HG03432 (cell line): ENCODE results near the gene OR5AR1.
"Not testable (repeated sequence)": the region's sequence is repeated elsewhere in the genome, so short reads cannot be mapped to it uniquely, and the experiment has no call there.

Experiments
- ATAC-seq: cut with Tn5 transposase; IDR thresholded peaks from one replicate; pipeline ENCODE4 v1.9.1; 2021; ENCODE audit warnings: mild to moderate bottlenecking, moderate library complexity; ENCODE audit not compliant: unreplicated experiment

The OR5AR1 gene

DNA sequence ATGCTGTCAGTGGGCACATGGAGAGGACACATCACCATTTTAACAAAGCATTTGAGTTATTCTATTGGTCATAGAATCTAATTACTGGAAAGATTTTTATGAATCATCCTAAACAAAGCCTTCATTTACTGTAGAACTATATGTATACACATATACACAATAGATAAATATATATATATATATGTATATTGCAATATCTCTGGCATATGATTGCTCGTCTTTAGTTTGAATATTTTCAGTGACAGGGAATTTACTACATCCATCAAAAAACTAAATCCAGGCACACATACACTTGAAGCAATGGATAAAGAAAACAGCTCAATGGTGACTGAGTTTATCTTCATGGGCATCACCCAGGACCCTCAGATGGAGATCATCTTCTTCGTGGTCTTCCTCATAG, at the start of gene OR5AR1:
TSS of gene OR5AR1 (plus strand) at position 301 of the 400 bp plus-strand sequence. CDS start at position 301, 0 bp downstream.
- no peak for ATAC-seq

GRCh38 chr11:56624661-56625110, 38.8 kb upstream of the OR5AR1 start:
- peak; percentile 84 for ATAC-seq

DNA sequence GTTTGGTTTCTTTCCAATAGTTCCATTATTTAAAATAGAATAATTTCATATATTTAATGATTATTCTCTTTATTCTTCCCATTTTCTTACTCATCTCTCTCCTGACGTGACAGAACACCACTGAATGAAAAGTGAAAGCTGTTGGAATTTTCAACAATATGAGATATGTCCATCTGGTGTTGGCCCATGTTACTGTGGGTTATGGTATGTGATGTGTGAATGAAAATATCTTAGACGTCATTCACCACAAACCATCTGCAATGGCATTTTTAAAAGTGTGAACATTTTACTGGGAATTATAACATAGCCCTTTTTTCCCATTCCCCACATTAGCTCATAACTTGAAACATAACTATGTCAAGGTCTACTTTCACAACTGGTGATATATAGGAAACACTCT, 37.5 kb upstream of the OR5AR1 start:
- no peak for ATAC-seq

DNA sequence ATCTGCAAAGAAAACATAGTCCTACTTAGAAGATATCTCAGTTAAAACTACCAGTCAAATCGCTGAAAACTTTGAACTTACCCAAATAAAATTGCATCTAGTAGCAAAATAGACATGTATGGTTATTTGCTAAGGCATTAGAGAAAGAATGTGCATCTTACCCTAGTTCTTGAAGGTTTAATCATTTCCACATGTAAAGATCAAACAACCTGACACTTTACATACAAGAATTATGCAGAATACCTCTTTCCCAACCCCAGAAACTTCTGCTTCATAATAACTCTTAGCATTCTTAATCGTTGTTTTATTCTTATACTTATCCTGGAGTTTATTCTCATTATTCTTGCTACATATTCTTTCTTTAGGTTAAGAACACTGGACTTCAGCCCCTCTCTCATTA, 31.2 kb upstream of the OR5AR1 start:
- ATAC-seq = no peak

- ATAC-seq = no peak
Measured at GRCh38 chr11:56636861-56637260, 26.6 kb upstream of the OR5AR1 start.

DNA sequence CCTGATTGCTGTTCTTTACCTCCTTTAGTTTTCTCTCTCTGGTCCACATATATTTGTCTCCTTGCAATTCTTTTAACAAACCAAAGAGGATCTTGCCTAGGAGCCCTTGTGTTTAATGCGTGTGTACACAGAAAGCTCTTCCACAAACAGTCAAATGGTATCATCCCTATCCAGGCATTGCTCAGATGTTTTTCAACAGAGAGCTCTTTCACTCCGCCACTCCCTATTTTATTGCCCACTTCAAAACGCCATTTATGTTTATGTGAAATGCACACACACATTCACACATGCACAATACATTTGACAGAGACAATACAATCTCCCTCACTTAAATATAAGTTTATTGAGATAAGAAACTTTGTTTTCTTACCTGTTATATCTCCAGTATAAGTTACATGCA, 26.0 kb upstream of the OR5AR1 start:
- no peak for ATAC-seq

DNA sequence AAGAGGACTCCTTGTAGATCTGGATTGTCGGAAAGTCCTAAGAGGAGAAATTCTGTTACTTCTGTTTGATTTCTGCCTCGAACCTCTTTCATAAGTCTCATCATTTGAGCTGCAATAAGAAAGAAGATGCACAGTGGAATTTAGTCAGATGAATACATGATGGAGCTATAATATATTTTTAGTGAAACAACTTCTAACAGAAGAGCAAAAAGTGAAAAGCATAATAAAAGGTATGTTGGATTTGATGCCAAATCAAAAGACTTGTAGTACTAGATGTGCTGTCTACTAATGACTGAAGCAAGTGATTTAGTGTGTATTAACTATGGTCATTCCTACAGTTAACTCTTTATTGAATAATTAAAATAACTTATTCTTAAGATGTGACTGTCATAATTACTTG, 21.1 kb upstream of the OR5AR1 start, which contains the start of gene OR5AP2:
TSS of gene OR5AP2 (minus strand) at position 101 of the 400 bp plus-strand sequence. CDS start at position 101, 0 bp downstream.
- ATAC-seq = no peak

DNA sequence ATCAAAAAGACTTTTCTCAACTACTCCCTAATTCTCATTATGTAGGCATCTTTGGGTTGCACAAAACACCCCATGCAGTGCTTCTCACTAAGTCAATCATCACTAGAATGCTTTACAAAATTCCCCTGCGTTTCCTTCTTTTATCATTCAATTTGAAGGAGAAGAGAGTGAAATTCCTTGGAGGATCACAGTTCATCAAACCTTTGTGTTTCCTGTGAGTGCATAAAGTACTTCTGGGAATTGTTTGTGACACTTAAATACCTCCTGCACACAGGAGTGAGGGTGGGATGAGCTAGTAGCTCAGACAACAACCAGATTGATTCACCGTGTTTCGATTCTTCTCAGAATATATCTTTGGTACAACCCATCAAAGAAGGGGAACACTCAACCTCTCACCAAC, 3.7 kb upstream of the OR5AR1 start:
- ATAC-seq = no peak

GRCh38 chr11:56670984-56671383, 7.5 kb downstream of the OR5AR1 start:
- ATAC-seq = no peak

GRCh38 chr11:56688554-56689100, 25.1 kb downstream of the OR5AR1 start:
- no peak for ATAC-seq

- ATAC-seq = not testable (repeated sequence)
Measured at GRCh38 chr11:56691179-56691578, 27.7 kb downstream of the OR5AR1 start.

- ATAC-seq = no peak
Measured at GRCh38 chr11:56693428-56693827, 29.9 kb downstream of the OR5AR1 start.

GRCh38 chr11:56698795-56699194, 35.3 kb downstream of the OR5AR1 start, which contains the start of gene OR9G1:
TSS of gene OR9G1 (plus strand) at chr11:56699095. CDS start at chr11:56700388, 1,293 bp downstream.
- ATAC-seq = no peak

DNA sequence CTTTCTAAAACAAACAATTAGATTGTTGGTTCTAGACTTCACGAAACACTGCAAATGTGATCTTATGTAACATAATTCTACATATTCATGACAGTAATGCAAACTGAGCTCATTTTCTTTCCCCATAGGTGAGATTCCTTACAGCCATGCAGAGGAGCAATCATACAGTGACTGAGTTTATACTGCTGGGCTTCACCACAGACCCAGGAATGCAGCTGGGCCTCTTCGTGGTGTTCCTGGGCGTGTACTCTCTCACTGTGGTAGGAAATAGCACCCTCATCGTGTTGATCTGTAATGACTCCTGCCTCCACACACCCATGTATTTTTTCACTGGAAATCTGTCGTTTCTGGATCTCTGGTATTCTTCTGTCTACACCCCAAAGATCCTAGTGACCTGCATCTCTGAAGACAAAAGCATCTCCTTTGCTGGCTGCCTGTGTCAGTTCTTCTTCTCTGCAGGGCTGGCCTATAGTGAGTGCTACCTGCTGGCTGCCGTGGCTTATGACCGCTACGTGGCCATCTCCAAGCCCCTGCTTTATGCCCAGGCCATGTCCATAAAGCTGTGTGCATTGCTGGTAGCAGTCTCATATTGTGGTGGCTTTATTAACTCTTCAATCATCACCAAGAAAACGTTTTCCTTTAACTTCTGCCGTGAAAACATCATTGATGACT, 36.9 kb downstream of the OR5AR1 start:
- ATAC-seq = no peak

DNA sequence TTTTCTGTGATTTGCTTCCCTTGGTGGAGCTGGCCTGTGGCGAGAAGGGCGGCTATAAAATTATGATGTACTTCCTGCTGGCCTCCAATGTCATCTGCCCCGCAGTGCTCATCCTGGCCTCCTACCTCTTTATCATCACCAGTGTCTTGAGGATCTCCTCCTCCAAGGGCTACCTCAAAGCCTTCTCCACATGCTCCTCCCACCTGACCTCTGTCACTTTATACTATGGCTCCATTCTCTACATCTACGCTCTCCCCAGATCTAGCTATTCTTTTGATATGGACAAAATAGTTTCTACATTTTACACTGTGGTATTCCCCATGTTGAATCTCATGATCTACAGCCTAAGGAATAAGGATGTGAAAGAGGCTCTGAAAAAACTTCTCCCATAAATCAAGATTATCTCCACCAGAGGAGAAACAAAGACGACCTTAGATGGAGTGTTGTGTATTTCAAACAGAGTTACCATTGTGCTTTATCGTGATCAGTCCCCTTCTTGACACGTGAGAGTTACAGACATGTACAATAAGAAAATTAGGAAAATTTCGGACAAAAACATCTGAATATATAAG, 37.5 kb downstream of the OR5AR1 start:
- ATAC-seq = no peak

DNA sequence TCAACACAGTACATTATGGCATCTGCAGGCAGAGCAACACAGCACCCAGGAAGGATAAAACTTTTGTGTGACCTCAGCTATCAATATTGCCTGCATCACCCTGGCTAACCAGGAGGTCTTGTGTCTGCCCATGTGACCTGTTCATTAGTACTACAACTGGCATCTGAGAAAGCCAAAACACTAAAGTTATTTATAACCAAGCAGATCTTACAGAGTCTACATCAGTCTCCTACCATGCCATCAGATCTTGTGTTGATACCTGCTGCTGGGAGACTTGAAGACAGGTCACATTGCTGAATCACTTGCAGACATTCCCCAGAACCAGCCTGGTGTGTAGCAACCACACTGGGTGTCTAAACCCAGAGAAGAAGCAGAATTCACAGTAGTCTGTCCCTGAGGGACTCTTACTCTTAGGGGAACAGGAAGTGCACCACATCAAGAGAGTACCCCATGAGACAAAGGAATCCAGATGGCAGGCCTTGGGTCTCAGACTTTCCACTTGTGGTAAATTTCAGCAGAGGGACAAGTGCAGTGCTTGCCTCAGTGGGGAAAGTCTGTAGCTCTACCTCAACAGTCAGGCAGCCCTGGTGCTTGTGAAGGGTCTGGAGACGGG, 42.4 kb downstream of the OR5AR1 start:
- no peak for ATAC-seq

GRCh38 chr11:56706486-56706885, 43.0 kb downstream of the OR5AR1 start:
- no peak for ATAC-seq

GRCh38 chr11:56714206-56714605, 50.7 kb downstream of the OR5AR1 start:
- no peak for ATAC-seq
